Gastrocnemius medialis (tissue), 4 donors: ENCODE measurements around the gene DAPK1. TPM values are rescaled to one million over a fixed set of nuclear protein-coding genes. Genes with fewer than 3 reads are reported as not detected.

Experiments used
- ATAC-seq, 2 donors: fragments of 150-250 bp; one replicate each; pipeline ENCODE4 v1.9.1; 2016
- DNase-seq, 2 donors: peaks; one replicate each; pipeline ENCODE4 v3.0.0-alpha.2; 2019
- H3K27ac ChIP-seq, 4 donors: fragments of 200-600 bp; sonication (generic); 1 replicate in 1 of 4; 2 replicates in 3 of 4; pipeline ENCODE4 v1.5.1; 2016 to 2018; ENCODE audit warnings: mild to moderate bottlenecking in 2 of 4, moderate library complexity in 1 of 4
- H3K27me3 ChIP-seq, 3 donors: fragments of 200-600 bp; sonication (generic) in 2 of 3; 1 replicate in 1 of 3; 2 replicates in 2 of 3; pipeline versions ENCODE4 v1.5.1 to v1.6.0; 2016 to 2019; ENCODE audit warnings: mild to moderate bottlenecking in 1 of 3, moderate library complexity in 1 of 3
- H3K36me3 ChIP-seq, 2 donors: fragments of 200-600 bp; sonication (generic) in 1 of 2; one replicate each; pipeline ENCODE4 v1.5.1; 2017 to 2018
- H3K4me1 ChIP-seq, 2 donors: fragments of 200-600 bp; sonication (generic) in 1 of 2; one replicate each; pipeline ENCODE4 v1.5.1; 2016 to 2017; ENCODE audit warnings: mild to moderate bottlenecking in 2 of 2
- H3K4me3 ChIP-seq, 4 donors: fragments of 200-600 bp; sonication (generic) in 3 of 4; 1 replicate in 1 of 4; 2 replicates in 3 of 4; pipeline ENCODE4 v1.5.1; 2016 to 2019; ENCODE audit warnings: mild to moderate bottlenecking in 2 of 4
- H3K9me3 ChIP-seq, 3 donors: fragments of 200-600 bp; sonication (generic) in 2 of 3; 1 replicate in 1 of 3; 2 replicates in 2 of 3; pipeline ENCODE4 v1.5.1; 2016 to 2019
- CTCF ChIP-seq, 5 experiments: fragments of 450-650 bp in 3 of 5; fragments of 200-600 bp in 2 of 5; sonication (generic) in 2 of 5; IDR thresholded peaks in 4 of 5; conservative IDR thresholded peaks in 1 of 5; 1 replicate in 4 of 5; 2 replicates in 1 of 5; pipeline ENCODE4 v1.5.1; 2016 to 2019; ENCODE audit warnings: antibody characterized with exemption in 5 of 5, mild to moderate bottlenecking in 3 of 5, moderate library complexity in 3 of 5
- POLR2A ChIP-seq, 2 donors: fragments of 450-650 bp; IDR thresholded peaks; one replicate each; pipeline ENCODE4 v1.6.1; 2017; ENCODE audit warnings: antibody characterized with exemption in 2 of 2, mild to moderate bottlenecking in 2 of 2, moderate library complexity in 2 of 2
- in situ Hi-C, 4 donors: fragments of 200-750 bp; cut with MboI; loops; one replicate each; pipeline versions ENCODE4 v1.15.0 to v1.8.0; 2017; ENCODE audit warnings: low sequenced_read_pairs in 4 of 4
- intact Hi-C: fragments of 100-400 bp; cut with DNase I; formaldehyde crosslinking; loops from one replicate; pipeline ENCODE4 v1.15.1; 2023; ENCODE audit warnings: low total_unique reads
- total RNA-seq, 4 donors: library from RNA; depleted of rRNA; stranded (reverse); fragments of >200 nt; gene quantifications; one replicate each; pipeline versions ENCODE4 v1.1.0 to v1.2.3, GENCODE V29; 2016

Gene DAPK1
- total RNA-seq, 4 donors from 2014 or later: 1.2 to 4.3 (median 2.7) TPM

GRCh38 chr9:87530716-87531115 lies 33.0 kb downstream of the DAPK1 start:
- Histone ChIP-seq H3K9me3 (no peaks in the 10 kb centered on the region), H3K27ac (no peak overlapping the region), H3K4me3 (no peak overlapping the region), H3K4me1 (peaks cover 0 to 4% of the 10 kb centered on the region in 2 donors), H3K27me3 (no peaks in the 10 kb centered on the region), H3K36me3 (no peaks in the 10 kb centered on the region)
- intact Hi-C loops: no loop called here
- TF ChIP-seq CTCF (IDR thresholded peaks at IDR 0.05 in 4 of 5, conservative IDR thresholded peaks at IDR 0.05 in 1 of 5): no peak
- no peak for TF ChIP-seq POLR2A (IDR thresholded peaks at IDR 0.05)
- in situ Hi-C loops: no loop called here
- ATAC-seq (no peak), DNase-seq (no peak)

GRCh38 chr9:87531370-87532295 lies 34.0 kb downstream of the DAPK1 start:
- TF ChIP-seq CTCF (IDR thresholded peaks at IDR 0.05 in 4 of 5, conservative IDR thresholded peaks at IDR 0.05 in 1 of 5) (no peak), POLR2A (IDR thresholded peaks at IDR 0.05) (no peak)
- H3K4me1 ChIP-seq: no peaks in the 10 kb centered on the region
- H3K27me3 ChIP-seq: no peaks in the 10 kb centered on the region
- in situ Hi-C loops: no loop called here
- ATAC-seq (no peak), DNase-seq (no peak)
- intact Hi-C loops: no loop called here
- no peaks in the 10 kb centered on the region for H3K9me3 ChIP-seq
- H3K36me3 ChIP-seq: no peaks in the 10 kb centered on the region
- H3K4me3 ChIP-seq: no peak overlapping the region
- no peak overlapping the region for H3K27ac ChIP-seq

GRCh38 chr9:87533271-87533670 lies 35.6 kb downstream of the DAPK1 start:
- Histone ChIP-seq H3K4me1 (no peaks in the 10 kb centered on the region), H3K27me3 (no peaks in the 10 kb centered on the region), H3K27ac (no peak overlapping the region), H3K4me3 (no peak overlapping the region), H3K9me3 (no peaks in the 10 kb centered on the region), H3K36me3 (no peaks in the 10 kb centered on the region)
- intact Hi-C loops: no loop called here
- DNase-seq (no peak), ATAC-seq (no peak)
- in situ Hi-C loops: no loop called here
- TF ChIP-seq CTCF (IDR thresholded peaks at IDR 0.05 in 4 of 5, conservative IDR thresholded peaks at IDR 0.05 in 1 of 5): no peak
- TF ChIP-seq POLR2A (IDR thresholded peaks at IDR 0.05): no peak

- Histone ChIP-seq H3K4me1 (no peaks in the 10 kb centered on the region), H3K4me3 (no peak overlapping the region), H3K27me3 (no peaks in the 10 kb centered on the region), H3K36me3 (no peaks in the 10 kb centered on the region), H3K27ac (no peak overlapping the region), H3K9me3 (no peaks in the 10 kb centered on the region)
- TF ChIP-seq CTCF (IDR thresholded peaks at IDR 0.05 in 4 of 5, conservative IDR thresholded peaks at IDR 0.05 in 1 of 5): no peak
- no peak for TF ChIP-seq POLR2A (IDR thresholded peaks at IDR 0.05)
- intact Hi-C loops (no loop called here), in situ Hi-C loops (no loop called here)
- DNase-seq (no peak), ATAC-seq (no peak)
These were observed 36.4 kb downstream of the DAPK1 start for GRCh38 chr9:87534036-87534435.
